D721Med (cell line): Measurements from ENCODE around the gene SLC48A1.

Experiments used
- DNase-seq: peaks from one replicate; pipeline ENCODE4 v3.0.0; 2011; ENCODE audit warnings: low spot score; ENCODE audit not compliant: insufficient read length
- FAIRE-seq: peaks from 2 replicates; lab custom pipeline; 2011; peaks lifted over from hg19 to GRCh38; lab: Jason Lieb, UNC
- CTCF ChIP-seq: IDR thresholded peaks from 2 replicates; pipeline ENCODE4 v1.5.1; 2012; ENCODE audit warnings: mild to moderate bottlenecking, control low read depth; ENCODE audit not compliant: insufficient read depth; ENCODE audit errors: missing control alignments

SLC48A1 gene

GRCh38 chr12:47773062-47773857, at the start of gene SLC48A1:
TSS of gene SLC48A1 (plus strand) at chr12:47773238. CDS start at chr12:47773305, 67 bp downstream.
- FAIRE-seq = no peak
- TF ChIP-seq CTCF = peak; percentile 32

GRCh38 chr12:47725091-47725772, 47.8 kb upstream of the SLC48A1 start, which contains the start of gene ENDOU:
TSS of gene ENDOU (minus strand) at chr12:47725490. CDS start at chr12:47725413, 77 bp downstream.
- FAIRE-seq (no peak), DNase-seq (no peak)
- TF ChIP-seq CTCF = no peak

More at GRCh38 chr12:47773062-47773857, at the start of gene SLC48A1:
- DNase-seq = peak; percentile 91

- FAIRE-seq (no peak), DNase-seq (no peak)
- no peak for TF ChIP-seq CTCF
Observed at GRCh38 chr12:47725893-47726292, 47.1 kb upstream of the SLC48A1 start.

- DNase-seq (no peak), FAIRE-seq (no peak)
- no peak for TF ChIP-seq CTCF
Observed at GRCh38 chr12:47729233-47729632, 43.8 kb upstream of the SLC48A1 start.

GRCh38 chr12:47730341-47730744, 42.7 kb upstream of the SLC48A1 start:
- TF ChIP-seq CTCF = no peak
- FAIRE-seq = no peak
- no peak for DNase-seq

- TF ChIP-seq CTCF = no peak
- DNase-seq (no peak), FAIRE-seq (no peak)
Observed at GRCh38 chr12:47731723-47732122, 41.3 kb upstream of the SLC48A1 start.

GRCh38 chr12:47732504-47732903, 40.5 kb upstream of the SLC48A1 start:
- TF ChIP-seq CTCF = no peak
- DNase-seq = no peak
- FAIRE-seq = no peak
